Measurements from ENCODE around the gene GPR137. TPM values are rescaled to one million over a fixed set of nuclear protein-coding genes. Genes with fewer than 3 reads are reported as not detected.

Gene GPR137
- total and polyA plus RNA-seq, 10 of the 15 experiments (the other 5 are each of a cell fraction or from before 2014, with no cell fraction given), result 0.37 to 29.2 (median 13.8) TPM

GRCh38 chr11:64334764-64335735 lies 49.4 kb downstream of the GPR137 start (continued):
- TF ChIP-seq ZBTB11 (CRISPR knock-in tag; IDR thresholded peaks at IDR 0.05) (no peak), ATF7 (IDR thresholded peaks at IDR 0.05; ENCODE audit: low read depth) (peak; percentile 49; the same call in 1 of the 2 replicates), BHLHE40 (IDR thresholded peaks at IDR 0.05; ENCODE audit: borderline replicate concordance in 1 of 2, low read depth in 2 of 2, low read length in 1 of 2) (peak; percentile 53 to 83; a peak in 3 of 4 replicates), JUNB (IDR thresholded peaks at IDR 0.05) (peak; percentile 76), USF1 (IDR thresholded peaks at IDR 0.05; ENCODE audit: borderline replicate concordance, extremely low read length, insufficient read depth, low read depth, low read length) (no peak), IKZF2 (IDR thresholded peaks at IDR 0.05) (peak; percentile 78), BCL11A (IDR thresholded peaks at IDR 0.05; ENCODE audit: low read depth, low read length) (no peak), MLLT1 (IDR thresholded peaks at IDR 0.05) (peak; percentile 61)
- TF ChIP-seq, protein P1, sequence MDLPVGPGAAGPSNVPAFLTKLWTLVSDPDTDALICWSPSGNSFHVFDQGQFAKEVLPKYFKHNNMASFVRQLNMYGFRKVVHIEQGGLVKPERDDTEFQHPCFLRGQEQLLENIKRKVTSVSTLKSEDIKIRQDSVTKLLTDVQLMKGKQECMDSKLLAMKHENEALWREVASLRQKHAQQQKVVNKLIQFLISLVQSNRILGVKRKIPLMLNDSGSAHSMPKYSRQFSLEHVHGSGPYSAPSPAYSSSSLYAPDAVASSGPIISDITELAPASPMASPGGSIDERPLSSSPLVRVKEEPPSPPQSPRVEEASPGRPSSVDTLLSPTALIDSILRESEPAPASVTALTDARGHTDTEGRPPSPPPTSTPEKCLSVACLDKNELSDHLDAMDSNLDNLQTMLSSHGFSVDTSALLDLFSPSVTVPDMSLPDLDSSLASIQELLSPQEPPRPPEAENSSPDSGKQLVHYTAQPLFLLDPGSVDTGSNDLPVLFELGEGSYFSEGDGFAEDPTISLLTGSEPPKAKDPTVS (IDR thresholded peaks at IDR 0.05; ENCODE audit: low read depth, low read length), result no peak
